Large intestine (tissue), 3 donors: ENCODE data around the gene SLC27A4. TPM values are rescaled to one million over a fixed set of nuclear protein-coding genes. Genes with fewer than 3 reads are reported as not detected.

Experiments used
- DNase-seq, 2 donors: peaks; one replicate each; pipeline versions ENCODE4 v3.0.0 to v3.0.0-alpha.2; 2013
- H3K27ac ChIP-seq: one replicate; pipeline ENCODE4 v1.5.1; 2013; ENCODE audit warnings: low read length
- H3K27me3 ChIP-seq: 2 replicates; pipeline ENCODE4 v1.6.1; 2013; ENCODE audit warnings: low read length; ENCODE audit not compliant: control insufficient read depth, insufficient read depth
- H3K36me3 ChIP-seq: 2 replicates; pipeline ENCODE4 v1.6.1; 2013; ENCODE audit warnings: low read length; ENCODE audit not compliant: control insufficient read depth, insufficient read depth
- H3K4me1 ChIP-seq: one replicate; pipeline ENCODE4 v1.6.1; 2013; ENCODE audit warnings: low read length; ENCODE audit not compliant: control insufficient read depth, insufficient read depth
- H3K4me3 ChIP-seq: one replicate; pipeline ENCODE4 v1.5.1; 2013; ENCODE audit warnings: low read length
- H3K9me3 ChIP-seq: one replicate; pipeline ENCODE4 v1.6.1; 2013; ENCODE audit warnings: mild to moderate bottlenecking, low read depth, low read length, moderate library complexity; ENCODE audit not compliant: control insufficient read depth
- WGBS: methylation state at CpG from one replicate; pipeline ENCODE4 v1.1.5; 2013; ENCODE audit warnings: low lambda C conversion rate; ENCODE audit not compliant: insufficient coverage; 5-methylcytosine and 5-hydroxymethylcytosine counted together
- polyA plus RNA-seq: library from polyadenylated mRNA; unstranded; fragments of 120-200 nt; gene quantifications from one replicate; pipeline ENCODE4 v1.2.1, GENCODE V29; 2013

Gene SLC27A4
- polyA plus RNA-seq, 1 donor = 33.7 TPM

DNA sequence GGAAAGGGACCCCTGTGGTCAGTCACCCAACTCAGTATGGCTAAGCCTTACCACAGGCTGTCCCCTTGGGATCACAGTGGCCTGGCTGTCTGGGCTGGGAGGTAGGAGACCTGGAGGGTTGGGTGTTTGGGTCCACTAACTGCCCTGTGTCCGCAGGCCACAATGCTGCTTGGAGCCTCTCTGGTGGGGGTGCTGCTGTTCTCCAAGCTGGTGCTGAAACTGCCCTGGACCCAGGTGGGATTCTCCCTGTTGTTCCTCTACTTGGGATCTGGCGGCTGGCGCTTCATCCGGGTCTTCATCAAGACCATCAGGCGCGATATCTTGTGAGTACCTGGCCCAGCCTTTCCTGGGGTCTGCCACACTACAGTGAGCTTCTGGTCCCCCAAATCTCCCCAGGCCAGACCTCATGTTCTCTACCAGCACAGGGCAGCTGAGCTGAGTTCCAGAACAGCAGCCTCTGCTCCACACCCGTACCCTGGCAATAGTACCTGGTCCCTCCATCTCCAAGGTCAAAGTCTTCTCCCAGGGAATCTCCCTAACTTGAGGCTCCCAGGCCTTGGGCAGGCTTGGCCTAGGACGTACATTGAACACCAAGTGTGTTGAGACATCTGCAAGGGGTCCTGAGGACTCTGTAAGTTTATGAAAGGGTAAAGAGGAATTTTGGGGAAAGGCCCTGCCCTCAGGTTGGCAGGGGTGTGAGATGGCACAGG, 2.8 kb downstream of the SLC27A4 start:
- DNase-seq = peak in 1 of 2 donors; percentile 50
- no peak overlapping the region for H3K4me3 ChIP-seq
- peaks cover 4% of the 10 kb centered on the region for H3K9me3 ChIP-seq
- no peaks in the 10 kb centered on the region for H3K27me3 ChIP-seq
- H3K4me1 ChIP-seq = peaks cover 21% of the 10 kb centered on the region
- no CpG with 5 or more reads among the region's 8 CpGs for WGBS
- H3K36me3 ChIP-seq = peaks cover 44% of the 10 kb centered on the region
- H3K27ac ChIP-seq = no peak overlapping the region

GRCh38 chr9:128343855-128344254, 3.5 kb downstream of the SLC27A4 start:
- DNase-seq = no peak
- peaks cover 4% of the 10 kb centered on the region for H3K9me3 ChIP-seq
- no peak overlapping the region for H3K27ac ChIP-seq
- no CpG with 5 or more reads among the region's 4 CpGs for WGBS
- no peaks in the 10 kb centered on the region for H3K27me3 ChIP-seq
- H3K36me3 ChIP-seq = peaks cover 51% of the 10 kb centered on the region
- no peak overlapping the region for H3K4me3 ChIP-seq
- H3K4me1 ChIP-seq = peaks cover 21% of the 10 kb centered on the region

GRCh38 chr9:128344931-128345605, 4.7 kb downstream of the SLC27A4 start:
- peaks cover 4% of the 10 kb centered on the region for H3K9me3 ChIP-seq
- peaks cover 21% of the 10 kb centered on the region for H3K4me1 ChIP-seq
- H3K27me3 ChIP-seq = no peaks in the 10 kb centered on the region
- no peak overlapping the region for H3K4me3 ChIP-seq
- DNase-seq = no peak
- H3K36me3 ChIP-seq = peaks cover 61% of the 10 kb centered on the region
- no peak overlapping the region for H3K27ac ChIP-seq
- 90% methylated on average over 4 of the region's 28 CpGs for WGBS

- Histone ChIP-seq H3K36me3 (peaks cover 64% of the 10 kb centered on the region), H3K9me3 (no peaks in the 10 kb centered on the region), H3K27me3 (no peaks in the 10 kb centered on the region), H3K4me3 (no peak overlapping the region), H3K27ac (no peak overlapping the region), H3K4me1 (no peaks in the 10 kb centered on the region)
- WGBS = no CpG with 5 or more reads among the region's 2 CpGs
- no peak for DNase-seq
These were observed 8.8 kb downstream of the SLC27A4 start for GRCh38 chr9:128349125-128349524.

DNA sequence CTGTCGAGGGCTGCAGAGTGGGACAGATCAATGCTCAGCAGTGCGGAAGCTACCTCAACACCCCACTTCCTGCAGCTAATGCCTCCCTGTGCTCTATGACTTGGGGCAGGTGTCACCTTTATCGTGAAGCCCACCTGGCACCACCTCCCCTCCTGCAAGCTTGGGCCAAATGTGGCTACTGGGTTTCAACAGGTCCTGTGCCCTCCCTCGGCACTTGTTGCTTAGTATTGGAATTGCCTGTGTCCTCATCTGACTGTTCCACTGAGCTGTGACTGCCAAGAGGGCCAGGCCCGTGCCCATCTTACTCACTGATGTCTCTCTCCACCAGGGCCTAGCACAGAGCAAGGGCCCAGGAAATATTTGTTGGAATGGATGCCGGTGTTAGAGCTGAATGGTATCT, 9.4 kb downstream of the SLC27A4 start:
- no CpG with 5 or more reads among the region's 6 CpGs for WGBS
- no peak overlapping the region for H3K27ac ChIP-seq
- no peak overlapping the region for H3K4me3 ChIP-seq
- H3K9me3 ChIP-seq = no peaks in the 10 kb centered on the region
- no peak for DNase-seq
- H3K27me3 ChIP-seq = no peaks in the 10 kb centered on the region
- peaks cover 64% of the 10 kb centered on the region for H3K36me3 ChIP-seq
- no peaks in the 10 kb centered on the region for H3K4me1 ChIP-seq

DNA sequence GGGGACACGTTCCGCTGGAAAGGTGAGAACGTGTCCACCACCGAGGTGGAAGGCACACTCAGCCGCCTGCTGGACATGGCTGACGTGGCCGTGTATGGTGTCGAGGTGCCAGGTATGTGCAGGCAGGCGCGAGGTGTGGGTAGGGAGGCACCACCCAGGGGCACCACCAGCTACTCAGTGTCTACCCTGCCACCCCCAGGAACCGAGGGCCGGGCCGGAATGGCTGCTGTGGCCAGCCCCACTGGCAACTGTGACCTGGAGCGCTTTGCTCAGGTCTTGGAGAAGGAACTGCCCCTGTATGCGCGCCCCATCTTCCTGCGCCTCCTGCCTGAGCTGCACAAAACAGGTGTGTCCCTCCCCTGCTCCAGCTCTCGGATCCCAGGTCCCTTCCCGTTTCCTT, 15.1 kb downstream of the SLC27A4 start:
- no peaks in the 10 kb centered on the region for H3K27me3 ChIP-seq
- no peaks in the 10 kb centered on the region for H3K9me3 ChIP-seq
- no peaks in the 10 kb centered on the region for H3K4me1 ChIP-seq
- no peak overlapping the region for H3K4me3 ChIP-seq
- no CpG with 5 or more reads among the region's 19 CpGs for WGBS
- DNase-seq = no peak
- no peak overlapping the region for H3K27ac ChIP-seq
- peaks cover 44% of the 10 kb centered on the region for H3K36me3 ChIP-seq

GRCh38 chr9:128358090-128358489, 17.8 kb downstream of the SLC27A4 start:
- peaks cover 5% of the 10 kb centered on the region for H3K4me1 ChIP-seq
- WGBS = no CpG with 5 or more reads among the region's 8 CpGs
- no peaks in the 10 kb centered on the region for H3K9me3 ChIP-seq
- no peak overlapping the region for H3K4me3 ChIP-seq
- no peak overlapping the region for H3K27ac ChIP-seq
- H3K27me3 ChIP-seq = no peaks in the 10 kb centered on the region
- H3K36me3 ChIP-seq = peaks cover 33% of the 10 kb centered on the region
- no peak for DNase-seq

- Histone ChIP-seq H3K27me3 (no peaks in the 10 kb centered on the region), H3K4me3 (no peak overlapping the region), H3K9me3 (no peaks in the 10 kb centered on the region), H3K27ac (no peak overlapping the region), H3K36me3 (peaks cover 30% of the 10 kb centered on the region), H3K4me1 (peaks cover 5% of the 10 kb centered on the region)
- WGBS = no CpG with 5 or more reads among the region's 4 CpGs
- no peak for DNase-seq
These were observed 18.5 kb downstream of the SLC27A4 start for GRCh38 chr9:128358861-128359260.

GRCh38 chr9:128360826-128361225, 20.5 kb downstream of the SLC27A4 start:
- Histone ChIP-seq H3K36me3 (peaks cover 13% of the 10 kb centered on the region), H3K9me3 (no peaks in the 10 kb centered on the region), H3K4me1 (peaks cover 12% of the 10 kb centered on the region), H3K4me3 (no peak overlapping the region), H3K27ac (no peak overlapping the region), H3K27me3 (no peaks in the 10 kb centered on the region)
- no CpG with 5 or more reads among the region's 2 CpGs for WGBS
- DNase-seq = no peak

- H3K4me1 ChIP-seq = peaks cover 12% of the 10 kb centered on the region
- H3K27ac ChIP-seq = no peak overlapping the region
- WGBS = no CpG with 5 or more reads among the region's 14 CpGs
- no peaks in the 10 kb centered on the region for H3K9me3 ChIP-seq
- DNase-seq = no peak
- H3K4me3 ChIP-seq = peak overlapping the region; percentile 38
- H3K36me3 ChIP-seq = peaks cover 9% of the 10 kb centered on the region
- H3K27me3 ChIP-seq = no peaks in the 10 kb centered on the region
These were observed 21.1 kb downstream of the SLC27A4 start for GRCh38 chr9:128361296-128361985.
